Activated CD4-positive, alpha-beta T cell treated with anti-CD3 and anti-CD28 coated beads, Interleukin-2, amount 10 ng/mL, durations not matched to agents 24 days and 14 days (primary cell): ENCODE data around the gene WNT3. TPM values are rescaled to one million over a fixed set of nuclear protein-coding genes. Genes with fewer than 3 reads are reported as not detected.
A peak's percentile ranks its signal among the peaks of the same experiment; 100 is the strongest.

Experiments
- DNase-seq: peaks from one replicate; pipeline ENCODE4 v3.0.0; 2022
- H3K27ac Mint-ChIP-seq: one replicate; pipeline ENCODE4 v1.8.0; 2022; ENCODE audit warnings: mild to moderate bottlenecking, mixed read lengths
- H3K27me3 Mint-ChIP-seq: one replicate; pipeline ENCODE4 v1.8.0; 2022; ENCODE audit warnings: mixed read lengths
- H3K36me3 Mint-ChIP-seq: one replicate; pipeline ENCODE4 v1.8.0; 2022; ENCODE audit warnings: low read depth, mild to moderate bottlenecking, mixed read lengths
- H3K4me1 Mint-ChIP-seq: one replicate; pipeline ENCODE4 v1.8.0; 2021; ENCODE audit warnings: mixed read lengths
- H3K4me3 Mint-ChIP-seq: one replicate; pipeline ENCODE4 v1.8.0; 2022; ENCODE audit warnings: mild to moderate bottlenecking, moderate library complexity, mixed read lengths
- H3K9me3 Mint-ChIP-seq: one replicate; pipeline ENCODE4 v1.8.0; 2021; ENCODE audit warnings: mixed read lengths
- intact Hi-C: fragments of 100-400 bp; cut with micrococcal nuclease; formaldehyde crosslinking; loops from one replicate; pipeline ENCODE4 v1.15.1; 2023
- total RNA-seq: library from RNA; stranded (reverse); gene quantifications from 2 replicates; pipeline ENCODE4 v1.2.3, GENCODE V29; 2022

Gene WNT3
- total RNA-seq, 1 donor from 2014 or later = 0.07 TPM

GRCh38 chr17:46831573-46832330 lies 13.3 kb upstream of the WNT3 start:
- intact Hi-C loops = loop anchor here (10.0 kb wide), 1 partner anchor 67 kb away; no protein-coding TSS in a partner anchor
- no peak overlapping the region for H3K4me3 Mint-ChIP-seq
- no peak overlapping the region for H3K27ac Mint-ChIP-seq

GRCh38 chr17:46827274-46827673 lies 8.8 kb upstream of the WNT3 start:
- intact Hi-C loops = no loop called here
- H3K4me1 Mint-ChIP-seq = no peaks in the 10 kb centered on the region
- peaks cover 28% of the 10 kb centered on the region for H3K27me3 Mint-ChIP-seq
- H3K36me3 Mint-ChIP-seq = no peaks in the 10 kb centered on the region
- H3K27ac Mint-ChIP-seq = no peak overlapping the region
- no peak for DNase-seq
- H3K4me3 Mint-ChIP-seq = no peak overlapping the region
- no peaks in the 10 kb centered on the region for H3K9me3 Mint-ChIP-seq

More at GRCh38 chr17:46831573-46832330, 13.3 kb upstream of the WNT3 start:
- DNase-seq = no peak
- Mint-ChIP-seq H3K27me3 (peaks cover 21% of the 10 kb centered on the region), H3K4me1 (peaks cover 3% of the 10 kb centered on the region), H3K9me3 (no peaks in the 10 kb centered on the region), H3K36me3 (no peaks in the 10 kb centered on the region)

- DNase-seq = no peak
- no peaks in the 10 kb centered on the region for H3K9me3 Mint-ChIP-seq
- intact Hi-C loops = no loop called here
- H3K4me3 Mint-ChIP-seq = no peak overlapping the region
- no peaks in the 10 kb centered on the region for H3K4me1 Mint-ChIP-seq
- peaks cover 37% of the 10 kb centered on the region for H3K27me3 Mint-ChIP-seq
- H3K27ac Mint-ChIP-seq = no peak overlapping the region
- no peaks in the 10 kb centered on the region for H3K36me3 Mint-ChIP-seq
Measured at GRCh38 chr17:46826116-46826515, 7.6 kb upstream of the WNT3 start.

- no peak for DNase-seq
- Mint-ChIP-seq H3K9me3 (no peaks in the 10 kb centered on the region), H3K4me1 (no peaks in the 10 kb centered on the region), H3K36me3 (no peaks in the 10 kb centered on the region), H3K4me3 (no peak overlapping the region), H3K27me3 (peaks cover 50% of the 10 kb centered on the region), H3K27ac (no peak overlapping the region)
- intact Hi-C loops = no loop called here
Measured at GRCh38 chr17:46823657-46824056, 5.2 kb upstream of the WNT3 start.

GRCh38 chr17:46822388-46822921 lies 4.0 kb upstream of the WNT3 start:
- H3K36me3 Mint-ChIP-seq = no peaks in the 10 kb centered on the region
- intact Hi-C loops = no loop called here
- H3K4me3 Mint-ChIP-seq = no peak overlapping the region
- H3K27me3 Mint-ChIP-seq = peaks cover 57% of the 10 kb centered on the region
- peak; percentile 83 for DNase-seq
- peaks cover 5% of the 10 kb centered on the region for H3K4me1 Mint-ChIP-seq
- no peaks in the 10 kb centered on the region for H3K9me3 Mint-ChIP-seq
- H3K27ac Mint-ChIP-seq = no peak overlapping the region

GRCh38 chr17:46821482-46822387 lies 3.2 kb upstream of the WNT3 start:
- Mint-ChIP-seq H3K4me3 (no peak overlapping the region), H3K27me3 (peaks cover 59% of the 10 kb centered on the region), H3K9me3 (no peaks in the 10 kb centered on the region), H3K36me3 (no peaks in the 10 kb centered on the region), H3K27ac (no peak overlapping the region), H3K4me1 (peaks cover 8% of the 10 kb centered on the region)
- intact Hi-C loops = no loop called here
- no peak for DNase-seq

GRCh38 chr17:46820592-46821450 lies 2.3 kb upstream of the WNT3 start:
- peaks cover 67% of the 10 kb centered on the region for H3K27me3 Mint-ChIP-seq
- DNase-seq = no peak
- no peak overlapping the region for H3K27ac Mint-ChIP-seq
- no peaks in the 10 kb centered on the region for H3K36me3 Mint-ChIP-seq
- intact Hi-C loops = no loop called here
- H3K4me3 Mint-ChIP-seq = no peak overlapping the region
- no peaks in the 10 kb centered on the region for H3K9me3 Mint-ChIP-seq
- H3K4me1 Mint-ChIP-seq = peaks cover 8% of the 10 kb centered on the region

- intact Hi-C loops = no loop called here
- Mint-ChIP-seq H3K27ac (no peak overlapping the region), H3K9me3 (no peaks in the 10 kb centered on the region), H3K36me3 (no peaks in the 10 kb centered on the region), H3K27me3 (peaks cover 74% of the 10 kb centered on the region), H3K4me3 (peak overlapping the region; percentile 5), H3K4me1 (peaks cover 8% of the 10 kb centered on the region)
- DNase-seq = no peak
Measured at GRCh38 chr17:46819906-46820351, 1.4 kb upstream of the WNT3 start.

GRCh38 chr17:46818929-46819859 lies 702 bp upstream of the WNT3 start:
- intact Hi-C loops = no loop called here
- H3K4me3 Mint-ChIP-seq = peak overlapping the region; percentile 67
- peaks cover 8% of the 10 kb centered on the region for H3K4me1 Mint-ChIP-seq
- no peaks in the 10 kb centered on the region for H3K9me3 Mint-ChIP-seq
- H3K27ac Mint-ChIP-seq = no peak overlapping the region
- DNase-seq = peak; percentile 73
- H3K36me3 Mint-ChIP-seq = no peaks in the 10 kb centered on the region
- peaks cover 72% of the 10 kb centered on the region for H3K27me3 Mint-ChIP-seq

GRCh38 chr17:46817901-46818209 lies 637 bp downstream of the WNT3 start:
- no peak overlapping the region for H3K27ac Mint-ChIP-seq
- intact Hi-C loops = no loop called here

GRCh38 chr17:46817151-46817900 lies 1.2 kb downstream of the WNT3 start:
- DNase-seq = no peak
- H3K27ac Mint-ChIP-seq = no peak overlapping the region
- peaks cover 8% of the 10 kb centered on the region for H3K4me1 Mint-ChIP-seq
- H3K27me3 Mint-ChIP-seq = peaks cover 82% of the 10 kb centered on the region
- no peaks in the 10 kb centered on the region for H3K9me3 Mint-ChIP-seq
- intact Hi-C loops = no loop called here
- peak overlapping the region; percentile 75 for H3K4me3 Mint-ChIP-seq
- H3K36me3 Mint-ChIP-seq = no peaks in the 10 kb centered on the region

More at GRCh38 chr17:46817901-46818209, 637 bp downstream of the WNT3 start:
- Mint-ChIP-seq H3K4me1 (peaks cover 8% of the 10 kb centered on the region), H3K4me3 (peak overlapping the region; percentile 75), H3K27me3 (peaks cover 81% of the 10 kb centered on the region), H3K36me3 (no peaks in the 10 kb centered on the region), H3K9me3 (no peaks in the 10 kb centered on the region)
- no peak for DNase-seq
